ENCODE data around the gene PDZD7.

The PDZD7 gene

GRCh38 chr10:100965820-100966219, 65.1 kb downstream of the PDZD7 start:
- no peak for DNase-seq

DNA sequence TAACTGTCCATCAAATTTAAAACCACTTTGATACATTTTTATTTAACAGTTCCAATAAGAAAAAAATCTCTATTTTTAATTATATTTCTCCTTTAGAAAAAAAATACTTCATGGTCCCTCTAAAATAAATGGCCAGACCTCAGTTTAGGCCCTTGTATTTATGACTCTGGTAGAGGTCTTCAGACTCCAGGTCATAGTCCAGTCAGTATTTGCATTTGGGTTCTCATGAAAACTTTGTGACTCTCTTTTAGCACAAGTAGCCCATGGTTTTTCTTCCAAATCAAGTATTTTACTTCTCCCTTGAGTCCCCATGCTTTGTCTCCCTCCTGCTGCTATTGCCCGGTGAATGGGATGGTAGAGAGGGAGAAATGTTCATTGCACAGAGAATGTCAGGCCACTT, 67.1 kb downstream of the PDZD7 start:
- DNase-seq: no peak

- no peak for DNase-seq
Observed at GRCh38 chr10:100962351-100963080, 68.4 kb downstream of the PDZD7 start.

DNA sequence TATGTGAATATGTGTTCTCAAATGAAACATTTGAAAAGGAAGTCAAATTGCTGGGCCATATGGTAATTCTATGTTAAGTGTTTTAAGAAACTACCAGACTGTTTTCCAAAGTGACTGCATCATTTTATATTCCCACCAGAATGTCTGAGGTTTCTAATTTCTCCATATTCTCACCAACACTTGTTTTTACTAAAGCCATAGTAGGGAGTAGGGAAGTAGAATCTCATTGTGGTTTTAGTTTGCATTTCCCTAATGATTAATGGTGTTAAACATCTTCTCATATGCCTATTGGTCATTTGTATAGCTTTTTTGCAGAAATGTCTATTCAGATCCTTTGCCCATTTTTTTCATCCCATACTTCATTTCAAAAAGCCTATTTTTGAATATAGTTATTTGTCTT, 70.7 kb downstream of the PDZD7 start:
- DNase-seq: no peak

Measured in bone marrow (tissue), 2 donors.